DLD1 (cell line): ENCODE data around the gene HES1.
"Not testable (repeated sequence)": the region's sequence is repeated elsewhere in the genome, so short reads cannot be mapped to it uniquely, and the experiment has no call there.

Source experiments
- in situ Hi-C: cut with HindIII; loops from 2 replicates; pipeline ENCODE4 v1.10.0; 2017; ENCODE audit warnings: low sequenced_read_pairs

HES1 gene

DNA sequence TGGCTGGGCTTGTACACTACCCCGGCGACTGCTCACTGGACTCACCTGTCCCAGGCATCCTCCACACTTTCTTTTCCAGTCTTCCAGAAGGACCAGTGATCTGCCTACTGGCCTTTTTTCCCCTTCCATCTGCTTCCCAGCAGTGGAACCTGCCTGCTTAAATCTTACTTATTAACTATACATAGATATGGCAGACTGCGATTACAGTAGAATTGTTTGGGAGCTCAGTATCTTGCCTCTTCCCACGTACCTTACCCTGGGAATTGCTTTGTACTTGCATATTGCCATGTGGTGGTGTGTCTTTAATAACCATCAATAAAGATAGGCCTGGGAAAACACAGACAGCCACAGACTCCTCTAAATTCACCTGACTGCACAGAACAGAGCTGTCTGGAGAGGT, 11.8 kb upstream of the HES1 start:
- in situ Hi-C loops = no loop called here

DNA sequence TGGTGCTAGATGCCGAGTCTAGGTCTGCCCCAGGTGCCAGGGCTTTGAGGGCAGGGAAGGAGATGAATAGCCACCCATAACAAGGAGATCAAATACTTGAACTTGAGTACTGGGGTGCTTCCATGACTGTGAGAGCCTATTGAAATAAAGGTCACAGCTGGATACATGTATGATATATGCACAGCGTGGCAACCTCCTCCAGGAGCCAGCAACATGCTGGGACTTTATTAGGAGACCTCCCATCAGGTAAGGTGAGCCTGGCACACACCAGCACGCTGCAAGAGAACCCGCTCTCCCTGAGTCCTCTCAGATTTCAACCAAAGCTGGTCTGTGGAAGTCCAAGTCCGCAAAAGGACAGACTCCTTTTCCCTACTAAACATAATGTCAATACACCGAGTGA, 10.5 kb upstream of the HES1 start:
- in situ Hi-C loops = no loop called here

DNA sequence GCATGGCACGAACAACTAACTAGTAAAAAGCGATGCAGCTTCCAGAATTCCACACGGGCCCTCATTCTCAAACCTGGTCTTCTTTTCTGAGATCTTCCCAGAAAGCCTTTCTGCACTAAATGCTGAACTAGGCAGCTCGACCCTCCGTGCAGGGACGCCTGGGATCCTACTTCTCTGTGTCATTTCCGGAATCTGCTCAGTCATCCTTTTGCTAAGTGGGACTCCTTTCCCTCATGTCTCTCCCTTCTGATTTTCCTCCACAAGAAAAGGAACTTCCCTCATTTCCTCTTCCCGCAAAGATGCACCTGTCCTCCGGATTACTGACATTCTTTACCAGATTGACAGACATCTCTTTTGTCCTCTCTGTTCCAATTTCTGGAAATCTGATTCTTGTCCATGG, 9.2 kb upstream of the HES1 start:
- in situ Hi-C loops = no loop called here

- in situ Hi-C loops = no loop called here
These were observed 7.6 kb upstream of the HES1 start for GRCh38 chr3:194128202-194128918.

DNA sequence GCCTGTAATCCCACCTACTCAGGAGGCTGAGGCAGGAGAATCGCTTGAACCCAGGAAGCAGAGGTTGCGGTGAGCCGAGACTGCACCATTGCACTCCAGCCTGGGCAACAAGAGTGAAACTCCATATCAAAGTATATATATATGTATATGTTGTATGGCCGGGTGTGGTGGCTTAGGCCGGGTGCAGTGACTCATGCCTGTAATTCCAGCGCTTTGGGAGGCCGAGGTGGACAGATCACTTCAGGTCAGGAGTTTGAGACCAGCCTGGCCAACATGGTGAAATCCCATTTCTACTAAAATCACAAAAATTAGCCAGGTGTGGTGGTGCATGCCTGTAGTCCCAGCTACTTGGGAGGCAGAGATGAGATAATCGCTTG, 7.0 kb upstream of the HES1 start:
- in situ Hi-C loops = not testable (repeated sequence)

DNA sequence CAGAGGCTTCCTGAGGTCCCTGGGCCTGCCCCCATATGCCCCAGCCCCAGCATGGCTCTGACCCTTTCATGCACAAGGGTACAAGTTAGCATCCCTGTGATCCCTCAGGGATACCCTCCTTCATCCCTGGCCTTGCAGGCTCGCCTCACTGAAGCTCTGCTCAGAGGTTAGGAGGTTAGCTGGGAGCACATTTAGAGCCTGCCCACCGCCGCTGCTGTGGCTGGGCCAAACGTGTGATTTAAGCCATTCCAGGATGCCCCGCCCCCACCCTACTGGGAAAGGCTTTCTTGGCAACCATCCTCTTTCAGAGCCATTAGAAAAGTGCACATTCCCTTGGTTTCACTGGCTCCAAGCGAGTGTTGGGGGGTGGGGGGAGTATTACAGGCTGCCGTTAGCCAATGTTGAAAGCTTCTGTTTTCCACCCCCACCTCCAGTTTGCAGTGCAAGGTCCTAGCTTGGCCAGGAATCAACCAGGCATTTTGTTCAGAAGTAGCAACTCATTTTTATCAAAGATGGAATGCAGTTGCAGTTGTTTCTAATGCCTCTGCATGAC, 6.3 kb upstream of the HES1 start:
- in situ Hi-C loops = loop anchor here (10.0 kb wide), 1 partner anchor 175 kb away; no protein-coding TSS in a partner anchor

GRCh38 chr3:194130188-194130587, 5.8 kb upstream of the HES1 start:
- in situ Hi-C loops = loop anchor here (10.0 kb wide), 1 partner anchor 175 kb away; no protein-coding TSS in a partner anchor

- in situ Hi-C loops = loop anchor here (10.0 kb wide), 1 partner anchor 174 kb away; no protein-coding TSS in a partner anchor
These were observed 5.0 kb upstream of the HES1 start for GRCh38 chr3:194130807-194131589.

DNA sequence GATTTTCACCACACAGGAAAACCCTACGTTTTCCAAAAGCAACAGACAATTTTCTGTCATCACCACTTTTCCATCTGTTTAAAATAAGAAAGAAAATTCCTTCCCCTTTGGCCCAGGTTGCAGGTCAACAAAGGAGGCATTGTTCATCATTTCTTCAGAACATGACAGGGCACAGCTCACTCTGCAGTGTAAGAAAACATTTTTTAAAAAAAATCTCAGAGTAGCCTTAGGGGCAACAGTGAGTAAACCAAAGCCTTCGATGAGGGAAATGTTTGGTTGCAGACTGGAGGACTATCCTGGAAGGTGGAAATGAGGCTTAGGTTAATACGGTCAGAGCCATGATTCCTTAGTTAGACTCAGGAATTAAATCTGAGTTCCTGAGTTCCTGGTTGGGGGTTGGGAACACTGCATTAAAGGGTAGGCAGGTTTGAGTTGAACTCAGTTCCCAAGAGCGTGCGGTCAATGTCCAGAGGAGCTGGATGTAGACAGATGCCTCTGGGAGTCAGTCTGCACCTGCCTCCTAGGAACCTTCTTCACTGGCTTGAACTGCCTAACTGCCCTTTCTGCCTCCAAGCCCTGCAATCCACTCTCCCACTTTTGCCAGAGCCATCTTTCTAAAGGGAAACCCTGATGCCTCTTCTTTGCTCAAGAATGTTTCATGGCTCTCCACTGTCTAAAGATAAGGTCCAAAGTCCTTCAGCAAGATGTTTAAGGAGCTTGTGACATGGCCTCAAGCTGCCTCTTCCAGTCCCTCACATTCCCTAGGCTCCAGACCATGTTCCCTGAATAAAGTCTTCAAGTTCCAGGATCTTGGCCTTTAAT, 3.3 kb upstream of the HES1 start:
- in situ Hi-C loops = loop anchor here (10.0 kb wide), 1 partner anchor 172 kb away; no protein-coding TSS in a partner anchor

DNA sequence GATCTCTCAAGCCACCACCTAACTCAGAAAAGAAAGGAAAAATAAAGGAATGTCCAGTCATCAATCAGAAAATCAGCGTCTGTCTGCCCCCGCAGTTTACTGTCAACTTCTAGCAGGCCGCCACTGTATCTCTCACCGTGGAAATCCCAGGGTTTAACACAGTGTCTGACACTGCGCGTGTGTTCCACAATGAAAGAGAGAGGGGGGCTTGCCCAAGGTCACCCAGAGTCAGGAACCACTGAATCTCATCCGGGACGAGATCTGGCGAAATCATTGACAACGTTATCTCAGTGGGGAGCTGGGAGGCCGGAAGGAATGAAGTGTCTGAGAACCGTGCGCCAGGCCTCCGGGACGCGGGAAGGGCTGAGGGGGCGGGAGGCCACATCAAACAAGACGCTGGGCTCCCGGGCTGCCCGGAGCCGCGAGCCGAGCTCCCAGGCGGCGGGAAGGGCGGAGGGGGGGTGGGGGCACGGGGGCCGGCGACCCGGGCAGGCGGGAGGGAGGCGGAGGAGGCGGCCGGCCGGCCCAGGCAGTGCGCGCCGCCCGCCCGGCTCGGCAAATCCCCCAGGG, 2.2 kb upstream of the HES1 start:
- in situ Hi-C loops = loop anchor here (10.0 kb wide), 1 partner anchor 171 kb away; no protein-coding TSS in a partner anchor

DNA sequence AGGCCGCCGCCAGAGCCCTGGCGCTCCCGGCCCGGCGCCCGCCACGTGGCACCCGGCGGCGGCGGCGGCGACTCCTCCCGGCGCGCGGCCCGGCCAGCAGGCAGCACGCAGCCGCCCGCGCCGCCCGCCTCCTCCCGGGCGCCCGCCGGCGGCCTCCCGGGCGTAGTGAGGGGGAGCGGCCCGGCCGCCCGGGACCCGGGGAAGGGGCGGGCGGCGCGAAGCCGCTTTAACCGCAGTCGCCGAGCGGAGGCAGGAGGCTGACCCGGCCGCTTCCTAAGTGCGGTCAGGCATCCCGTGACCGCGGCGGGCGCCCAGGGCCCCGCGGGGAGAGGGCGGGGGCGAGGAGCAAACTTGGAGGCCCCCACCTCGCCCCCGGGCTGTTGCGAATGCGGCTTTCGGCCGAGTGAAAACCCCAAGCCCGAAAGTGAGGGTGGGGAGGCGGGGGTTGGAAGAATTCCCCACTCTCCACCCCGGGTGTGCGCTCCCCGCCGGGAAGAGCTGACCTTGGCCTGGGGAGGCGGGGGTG, 1.7 kb upstream of the HES1 start:
- in situ Hi-C loops = loop anchor here (10.0 kb wide), 1 partner anchor 171 kb away; no protein-coding TSS in a partner anchor

- in situ Hi-C loops = loop anchor here (10.0 kb wide), 1 partner anchor 170 kb away; no protein-coding TSS in a partner anchor
These were observed 1.0 kb upstream of the HES1 start for GRCh38 chr3:194134757-194135515.

GRCh38 chr3:194135516-194135805, 487 bp upstream of the HES1 start:
- in situ Hi-C loops = loop anchor here (10.0 kb wide), 1 partner anchor 169 kb away; no protein-coding TSS in a partner anchor

DNA sequence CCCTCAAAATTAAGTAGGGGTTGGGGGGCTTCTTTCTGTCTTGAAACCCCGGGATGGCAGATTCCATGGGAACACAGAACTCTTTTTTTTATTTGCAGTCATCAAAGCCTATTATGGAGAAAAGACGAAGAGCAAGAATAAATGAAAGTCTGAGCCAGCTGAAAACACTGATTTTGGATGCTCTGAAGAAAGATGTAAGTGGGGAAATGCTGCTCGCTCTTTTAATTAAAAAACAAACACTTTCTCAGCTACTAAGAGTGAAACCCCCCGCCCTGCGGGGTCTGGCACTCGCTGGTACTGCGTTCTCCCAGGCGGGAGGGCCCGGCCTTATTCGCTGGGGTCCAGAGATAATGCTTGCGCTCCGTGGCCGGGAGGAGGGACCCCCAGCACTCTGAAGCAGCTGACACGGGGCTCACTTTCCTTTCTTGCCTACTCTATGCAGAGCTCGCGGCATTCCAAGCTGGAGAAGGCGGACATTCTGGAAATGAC, 615 bp downstream of the HES1 start:
- in situ Hi-C loops = loop anchor here (10.0 kb wide), 1 partner anchor 168 kb away; no protein-coding TSS in a partner anchor

DNA sequence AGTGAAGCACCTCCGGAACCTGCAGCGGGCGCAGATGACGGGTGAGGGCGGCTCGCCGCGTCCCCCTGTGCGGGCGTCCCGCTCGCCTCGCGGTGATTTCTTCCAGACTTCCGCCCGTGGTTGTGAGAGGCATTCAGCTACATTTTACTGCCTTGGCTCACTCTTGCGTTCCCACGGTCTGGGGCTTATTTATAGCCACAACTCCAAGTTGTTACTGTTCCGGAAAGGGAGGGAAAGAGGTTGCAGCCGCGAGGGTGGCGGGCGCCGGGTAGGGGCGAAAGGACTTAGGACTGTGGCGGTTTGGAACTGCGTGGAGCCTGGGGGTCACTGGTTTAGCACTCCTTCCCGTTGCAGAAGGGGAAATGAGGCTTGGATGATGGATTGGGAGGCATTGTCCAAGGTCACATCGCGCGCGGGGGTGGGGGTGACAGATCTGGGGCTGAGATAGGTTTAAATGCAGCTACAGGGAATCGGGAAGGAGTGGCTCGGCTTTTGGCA, 1.1 kb downstream of the HES1 start:
- in situ Hi-C loops = loop anchor here (10.0 kb wide), 1 partner anchor 168 kb away; no protein-coding TSS in a partner anchor

- in situ Hi-C loops = loop anchor here (10.0 kb wide), 1 partner anchor 167 kb away; no protein-coding TSS in a partner anchor
These were observed 1.8 kb downstream of the HES1 start for GRCh38 chr3:194137506-194138474.

GRCh38 chr3:194138732-194139070, 2.8 kb downstream of the HES1 start:
- in situ Hi-C loops = loop anchor here (10.0 kb wide), 1 partner anchor 166 kb away; no protein-coding TSS in a partner anchor
